Central memory CD4-positive, alpha-beta T cell (primary cell): Measurements from ENCODE around the gene CCN5.
"Not testable (repeated sequence)": the region's sequence is repeated elsewhere in the genome, so short reads cannot be mapped to it uniquely, and the experiment has no call there.

Source experiments
- DNase-seq: peaks from one replicate; pipeline ENCODE4 v3.0.0; 2022
- total RNA-seq, 3 experiments: gene quantifications; one replicate each; lab custom pipeline; 2026; lab: John Stamatoyannopoulos, UW

Gene CCN5
- 0 reads per million in 3 experiments for total RNA-seq

GRCh38 chr20:44714701-44715498 is at the start of gene CCN5:
Gene CCN5 (plus strand): TSS chr20:44715369. CDS start chr20:44715391, 22 bp downstream.
- no peak for DNase-seq

- no peak for DNase-seq
These were observed 49.1 kb upstream of the CCN5 start for GRCh38 chr20:44666066-44666465.

GRCh38 chr20:44670851-44671250 is 44.3 kb upstream of the CCN5 start:
- DNase-seq, result not testable (repeated sequence)

- DNase-seq, result peak; percentile 70
These were observed 43.6 kb upstream of the CCN5 start for GRCh38 chr20:44671541-44671940.

GRCh38 chr20:44672318-44672902 is 42.8 kb upstream of the CCN5 start:
- not testable (repeated sequence) for DNase-seq

- DNase-seq, result no peak
These were observed 36.9 kb upstream of the CCN5 start for GRCh38 chr20:44678242-44678641.

GRCh38 chr20:44678990-44679611 is 36.1 kb upstream of the CCN5 start:
- DNase-seq, result no peak

GRCh38 chr20:44681796-44682566 is 33.2 kb upstream of the CCN5 start:
- no peak for DNase-seq

- DNase-seq, result peak; percentile 38
These were observed 31.7 kb upstream of the CCN5 start for GRCh38 chr20:44683263-44684046.

GRCh38 chr20:44684047-44684967 is 30.9 kb upstream of the CCN5 start:
- DNase-seq, result no peak

GRCh38 chr20:44686934-44687333 is 28.2 kb upstream of the CCN5 start:
- DNase-seq, result no peak

- DNase-seq, result no peak
These were observed 27.0 kb upstream of the CCN5 start for GRCh38 chr20:44688053-44688625.

- DNase-seq, result no peak
These were observed 25.4 kb upstream of the CCN5 start for GRCh38 chr20:44689809-44690208.

GRCh38 chr20:44690781-44691423 is 24.3 kb upstream of the CCN5 start:
- no peak for DNase-seq

- no peak for DNase-seq
These were observed 23.4 kb upstream of the CCN5 start for GRCh38 chr20:44691424-44692423.

- DNase-seq, result no peak
These were observed 22.2 kb upstream of the CCN5 start for GRCh38 chr20:44692932-44693480.

- DNase-seq, result no peak
These were observed 21.5 kb upstream of the CCN5 start for GRCh38 chr20:44693627-44694026.

- DNase-seq, result no peak
These were observed 21.0 kb upstream of the CCN5 start for GRCh38 chr20:44694159-44694558.

GRCh38 chr20:44695295-44695673 is 19.9 kb upstream of the CCN5 start:
- no peak for DNase-seq
